ENCODE data around the gene FRMD6. TPM values are rescaled to one million over a fixed set of nuclear protein-coding genes. Genes with fewer than 3 reads are reported as not detected.
"Not testable (repeated sequence)": the region's sequence is repeated elsewhere in the genome, so short reads cannot be mapped to it uniquely, and the experiment has no call there.

Gene FRMD6
- total RNA-seq, 1 donor from 2014 or later, result 16.9 TPM

DNA sequence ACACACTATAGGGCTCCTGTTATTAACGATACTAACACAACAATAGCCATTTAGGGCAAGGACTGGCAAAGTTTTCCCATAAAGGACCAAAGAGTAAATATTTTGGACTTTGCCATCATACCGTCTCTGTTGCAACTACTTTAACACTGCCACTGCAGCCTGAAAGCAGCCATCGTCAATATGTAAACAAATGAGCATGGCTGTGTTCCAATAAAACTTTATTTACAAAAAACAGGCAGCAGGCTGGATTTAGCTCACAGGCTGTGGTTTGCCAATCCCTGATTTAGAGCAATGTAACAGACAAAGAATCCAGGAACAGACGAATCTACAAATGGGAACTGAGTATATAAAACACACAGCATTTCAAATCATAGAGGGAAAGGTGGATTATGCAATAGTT, 84.1 kb downstream of the FRMD6 start:
- Mint-ChIP-seq H3K4me1 (ENCODE audit: low read depth, unreplicated experiment) (peaks cover 4% of the 10 kb centered on the region), H3K27ac (ENCODE audit: unreplicated experiment) (no peak overlapping the region)

DNA sequence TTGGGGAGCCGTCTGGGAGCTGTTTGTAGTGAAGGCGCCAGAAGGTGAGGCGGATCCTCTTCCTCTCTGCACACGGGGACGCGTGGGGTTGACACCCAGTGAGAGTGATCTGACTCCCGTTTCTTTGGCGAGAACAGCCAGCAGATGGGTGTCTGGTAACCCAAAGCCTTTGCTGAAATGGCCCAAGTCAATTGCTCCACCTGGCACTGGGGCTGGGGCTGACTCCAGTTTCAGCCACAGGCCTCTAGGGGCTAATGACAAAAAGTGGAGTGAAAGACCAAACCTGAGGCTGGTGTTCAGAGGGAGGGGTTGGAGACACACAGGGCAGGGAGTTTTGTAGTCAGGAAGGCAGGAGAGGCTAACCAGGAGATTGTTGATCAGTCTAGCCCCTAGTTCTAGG, 87.0 kb downstream of the FRMD6 start:
- no peaks in the 10 kb centered on the region for H3K9me3 Mint-ChIP-seq (ENCODE audit: unreplicated experiment)
- no peak overlapping the region for H3K4me3 Mint-ChIP-seq (ENCODE audit: unreplicated experiment)
- H3K4me1 Mint-ChIP-seq (ENCODE audit: low read depth, unreplicated experiment), result peaks cover 4% of the 10 kb centered on the region
- no peak for DNase-seq
- peaks cover 4% of the 10 kb centered on the region for H3K36me3 Mint-ChIP-seq (ENCODE audit: unreplicated experiment)
- no peak overlapping the region for H3K27ac Mint-ChIP-seq (ENCODE audit: unreplicated experiment)
- peaks cover 2% of the 10 kb centered on the region for H3K27me3 Mint-ChIP-seq (ENCODE audit: unreplicated experiment)
- no peak for TF ChIP-seq CTCF (IDR thresholded peaks at IDR 0.05; ENCODE audit: partially characterized antibody, unreplicated experiment)

More for the DNA sequence above, 84.1 kb downstream of the FRMD6 start:
- no peak overlapping the region for H3K4me3 Mint-ChIP-seq (ENCODE audit: unreplicated experiment)
- no peak for TF ChIP-seq CTCF (IDR thresholded peaks at IDR 0.05; ENCODE audit: partially characterized antibody, unreplicated experiment)
- no peaks in the 10 kb centered on the region for H3K27me3 Mint-ChIP-seq (ENCODE audit: unreplicated experiment)
- DNase-seq, result no peak
- H3K9me3 Mint-ChIP-seq (ENCODE audit: unreplicated experiment), result no peaks in the 10 kb centered on the region
- H3K36me3 Mint-ChIP-seq (ENCODE audit: unreplicated experiment), result no peaks in the 10 kb centered on the region

DNA sequence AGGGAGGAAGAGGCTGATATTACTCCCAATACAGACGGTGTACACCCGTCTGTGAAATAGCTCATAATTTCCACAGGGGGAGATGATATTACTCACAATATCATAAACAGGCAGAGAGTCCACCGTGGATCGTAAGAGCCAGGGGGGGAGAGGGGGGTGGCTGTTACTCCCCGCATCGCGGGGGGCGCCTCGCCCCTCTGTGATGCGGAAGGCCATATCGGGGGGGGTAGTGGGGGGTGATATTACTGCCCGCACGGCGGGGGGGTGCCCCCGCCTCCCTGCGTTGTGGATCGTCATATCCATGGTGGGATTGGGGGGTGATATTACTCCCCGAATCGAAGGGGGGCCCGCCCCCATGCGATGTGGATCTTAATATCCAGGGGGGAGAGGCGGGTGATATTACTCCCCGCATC, 91.9 kb downstream of the FRMD6 start:
- Mint-ChIP-seq H3K4me1 (ENCODE audit: low read depth, unreplicated experiment) (peaks cover 3% of the 10 kb centered on the region), H3K4me3 (ENCODE audit: unreplicated experiment) (no peak overlapping the region), H3K27me3 (ENCODE audit: unreplicated experiment) (peaks cover 2% of the 10 kb centered on the region), H3K36me3 (ENCODE audit: unreplicated experiment) (peaks cover 4% of the 10 kb centered on the region), H3K9me3 (ENCODE audit: unreplicated experiment) (peaks cover 4% of the 10 kb centered on the region), H3K27ac (ENCODE audit: unreplicated experiment) (no peak overlapping the region)
- no peak for TF ChIP-seq CTCF (IDR thresholded peaks at IDR 0.05; ENCODE audit: partially characterized antibody, unreplicated experiment)
- no peak for DNase-seq

DNA sequence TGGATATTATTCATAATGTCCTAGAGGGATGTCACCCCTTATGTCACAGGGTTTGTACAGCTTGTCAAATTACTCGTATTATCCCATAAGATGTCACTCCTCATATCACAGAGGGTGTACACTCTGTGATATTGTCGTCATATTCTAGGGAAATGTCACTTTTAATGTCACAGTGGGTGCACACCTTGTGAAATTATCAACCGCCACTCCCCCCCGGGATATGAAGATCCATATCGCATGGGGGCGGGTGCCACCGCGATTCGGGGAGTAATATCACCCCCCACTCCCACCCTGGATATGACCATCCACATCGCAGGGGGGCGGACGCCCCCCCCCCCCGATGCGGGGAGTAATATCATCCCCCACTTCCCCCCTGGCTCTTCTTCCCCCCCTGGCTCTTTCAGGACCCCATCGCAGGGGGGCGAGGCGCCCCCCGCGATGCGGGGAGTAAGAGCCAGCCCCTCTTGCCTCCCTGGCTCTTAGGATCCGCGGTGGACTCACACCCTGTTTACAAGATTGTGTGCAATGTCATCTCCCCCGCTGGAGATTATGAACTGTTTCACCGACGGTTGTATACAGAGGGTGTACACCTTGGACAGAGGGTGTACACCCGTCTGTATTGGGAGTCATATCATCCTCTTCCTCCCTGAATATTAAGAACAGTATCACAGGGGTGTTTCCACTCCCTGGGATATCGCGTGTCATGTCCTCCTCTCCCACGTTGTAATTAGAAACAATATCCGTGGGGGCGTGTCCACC, 92.8 kb downstream of the FRMD6 start:
- no peak overlapping the region for H3K27ac Mint-ChIP-seq (ENCODE audit: unreplicated experiment)
- no peak for TF ChIP-seq CTCF (IDR thresholded peaks at IDR 0.05; ENCODE audit: partially characterized antibody, unreplicated experiment)

DNA sequence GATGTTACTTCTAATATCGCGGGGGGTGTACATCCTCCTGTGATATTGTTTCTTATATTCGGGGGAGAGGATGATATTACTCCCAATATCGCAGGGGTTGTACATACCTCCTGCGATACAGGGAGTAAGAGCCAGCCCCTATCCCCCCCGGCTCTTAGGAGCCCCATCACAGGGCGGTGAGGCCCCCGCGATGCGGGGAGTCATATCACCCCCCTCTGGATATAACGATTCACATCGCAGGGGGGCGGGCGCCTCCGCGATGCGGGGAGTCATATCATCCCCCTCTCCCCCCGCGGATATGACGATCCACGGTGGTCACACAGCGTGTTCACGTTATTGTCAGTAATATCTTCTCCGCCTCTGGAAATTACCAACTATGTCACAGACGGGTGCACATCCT, 95.1 kb downstream of the FRMD6 start:
- H3K36me3 Mint-ChIP-seq (ENCODE audit: unreplicated experiment); H3K27me3 Mint-ChIP-seq (ENCODE audit: unreplicated experiment); H3K4me3 Mint-ChIP-seq (ENCODE audit: unreplicated experiment); H3K27ac Mint-ChIP-seq (ENCODE audit: unreplicated experiment); DNase-seq; H3K4me1 Mint-ChIP-seq (ENCODE audit: low read depth, unreplicated experiment); H3K9me3 Mint-ChIP-seq (ENCODE audit: unreplicated experiment): not testable (repeated sequence)

More for the DNA sequence above, 92.8 kb downstream of the FRMD6 start:
- no peak for DNase-seq
- Mint-ChIP-seq H3K9me3 (ENCODE audit: unreplicated experiment) (peaks cover 4% of the 10 kb centered on the region), H3K4me1 (ENCODE audit: low read depth, unreplicated experiment) (no peaks in the 10 kb centered on the region), H3K36me3 (ENCODE audit: unreplicated experiment) (peaks cover 4% of the 10 kb centered on the region), H3K27me3 (ENCODE audit: unreplicated experiment) (peaks cover 2% of the 10 kb centered on the region), H3K4me3 (ENCODE audit: unreplicated experiment) (no peak overlapping the region)

Measured in glutamatergic neuron (in vitro differentiated cells).